Esophagus squamous epithelium (tissue), 5 donors: ENCODE results near the gene RPS15. TPM values are rescaled to one million over a fixed set of nuclear protein-coding genes. Genes with fewer than 3 reads are reported as not detected.

Experiments used
- DNase-seq: peaks from one replicate; lab custom pipeline; 2025; lab: John Stamatoyannopoulos, UW
- H3K27ac ChIP-seq, 4 donors: fragments of 200-600 bp; sonication (generic); one replicate each; pipeline ENCODE4 v1.5.1; 2016 to 2019; ENCODE audit warnings: mild to moderate bottlenecking in 1 of 4
- H3K27me3 ChIP-seq, 4 donors: fragments of 200-600 bp; sonication (generic); 1 replicate in 3 of 4; 2 replicates in 1 of 4; pipeline versions ENCODE4 v1.5.1 to v1.6.0; 2017 to 2021; ENCODE audit warnings: antibody characterized with exemption in 1 of 4
- H3K36me3 ChIP-seq, 3 donors: fragments of 200-600 bp; sonication (generic); one replicate each; pipeline ENCODE4 v1.5.1; 2016 to 2019
- H3K4me1 ChIP-seq, 3 donors: fragments of 200-600 bp; sonication (generic); one replicate each; pipeline ENCODE4 v1.5.1; 2017 to 2019
- H3K4me3 ChIP-seq, 4 donors: fragments of 200-600 bp; sonication (generic); 1 replicate in 3 of 4; 2 replicates in 1 of 4; pipeline ENCODE4 v1.5.1; 2016 to 2019; ENCODE audit warnings: mild to moderate bottlenecking in 2 of 4, moderate library complexity in 1 of 4
- H3K9me3 ChIP-seq, 3 donors: fragments of 200-600 bp; sonication (generic); one replicate each; pipeline ENCODE4 v1.5.1; 2016 to 2019
- POLR2A ChIP-seq, 4 donors: fragments of 450-650 bp; IDR thresholded peaks; one replicate each; pipeline ENCODE4 v1.6.1; 2017; ENCODE audit warnings: antibody characterized with exemption in 4 of 4, mild to moderate bottlenecking in 4 of 4, moderate library complexity in 3 of 4
- WGBS, 2 donors: methylation state at CpG; one replicate each; pipeline ENCODE4 v1.1.5; 2018; 5-methylcytosine and 5-hydroxymethylcytosine counted together
- intact Hi-C: fragments of 100-400 bp; cut with DNase I; formaldehyde crosslinking; loops from one replicate; pipeline ENCODE4 v1.15.0; 2022
- total RNA-seq, 4 donors: library from RNA; depleted of rRNA; stranded (reverse); fragments of >200 nt; gene quantifications; one replicate each; pipeline ENCODE4 v1.1.0, GENCODE V29; 2016
- TF ChIP-seq, protein P1 (sequence below), 6 experiments: fragments of 450-650 bp in 4 of 6; fragments of 200-600 bp in 2 of 6; sonication (generic) in 2 of 6; IDR thresholded peaks; one replicate each; pipeline ENCODE4 v1.5.1; 2016 to 2019; ENCODE audit warnings: antibody characterized with exemption in 6 of 6, mild to moderate bottlenecking in 4 of 6, moderate library complexity in 4 of 6
- donor health status: DM: yes; HTN: yes; CAD: no.

RPS15 gene
- total RNA-seq, 4 donors from 2014 or later = 2,502 to 3,774 (median 3,129) TPM

DNA sequence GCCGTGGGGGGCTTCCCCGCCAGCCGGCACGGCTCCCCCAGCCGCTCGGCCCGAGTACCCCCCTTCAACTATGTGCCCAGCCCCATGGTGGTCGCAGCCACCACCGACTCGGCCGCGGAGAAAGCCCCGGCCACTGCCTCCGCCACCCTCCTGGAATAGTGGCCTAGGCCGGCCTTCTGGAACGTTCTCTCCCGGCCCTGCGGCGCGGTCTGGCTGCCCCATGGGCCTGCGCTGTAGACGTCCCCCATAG is 31.8 kb downstream of the RPS15 start:
- no peak for DNase-seq
- no peak for TF ChIP-seq POLR2A (IDR thresholded peaks at IDR 0.05)
- TF ChIP-seq, protein P1, sequence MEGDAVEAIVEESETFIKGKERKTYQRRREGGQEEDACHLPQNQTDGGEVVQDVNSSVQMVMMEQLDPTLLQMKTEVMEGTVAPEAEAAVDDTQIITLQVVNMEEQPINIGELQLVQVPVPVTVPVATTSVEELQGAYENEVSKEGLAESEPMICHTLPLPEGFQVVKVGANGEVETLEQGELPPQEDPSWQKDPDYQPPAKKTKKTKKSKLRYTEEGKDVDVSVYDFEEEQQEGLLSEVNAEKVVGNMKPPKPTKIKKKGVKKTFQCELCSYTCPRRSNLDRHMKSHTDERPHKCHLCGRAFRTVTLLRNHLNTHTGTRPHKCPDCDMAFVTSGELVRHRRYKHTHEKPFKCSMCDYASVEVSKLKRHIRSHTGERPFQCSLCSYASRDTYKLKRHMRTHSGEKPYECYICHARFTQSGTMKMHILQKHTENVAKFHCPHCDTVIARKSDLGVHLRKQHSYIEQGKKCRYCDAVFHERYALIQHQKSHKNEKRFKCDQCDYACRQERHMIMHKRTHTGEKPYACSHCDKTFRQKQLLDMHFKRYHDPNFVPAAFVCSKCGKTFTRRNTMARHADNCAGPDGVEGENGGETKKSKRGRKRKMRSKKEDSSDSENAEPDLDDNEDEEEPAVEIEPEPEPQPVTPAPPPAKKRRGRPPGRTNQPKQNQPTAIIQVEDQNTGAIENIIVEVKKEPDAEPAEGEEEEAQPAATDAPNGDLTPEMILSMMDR (IDR thresholded peaks at IDR 0.05) = no peak
- Histone ChIP-seq H3K27ac (no peak overlapping the region), H3K36me3 (peaks cover 0 to 8% (median 0%) of the 10 kb centered on the region in 3 donors), H3K9me3 (no peaks in the 10 kb centered on the region), H3K4me1 (peaks cover 52 to 82% (median 61%) of the 10 kb centered on the region in 3 donors), H3K27me3 (peaks cover 33 to 100% (median 45%) of the 10 kb centered on the region in 4 donors), H3K4me3 (peak overlapping the region; percentile 21 to 63 (median 36))
- WGBS, 2 donors = no CpG with 5 or more reads among the region's 22 CpGs
- intact Hi-C loops = no loop called here

DNA sequence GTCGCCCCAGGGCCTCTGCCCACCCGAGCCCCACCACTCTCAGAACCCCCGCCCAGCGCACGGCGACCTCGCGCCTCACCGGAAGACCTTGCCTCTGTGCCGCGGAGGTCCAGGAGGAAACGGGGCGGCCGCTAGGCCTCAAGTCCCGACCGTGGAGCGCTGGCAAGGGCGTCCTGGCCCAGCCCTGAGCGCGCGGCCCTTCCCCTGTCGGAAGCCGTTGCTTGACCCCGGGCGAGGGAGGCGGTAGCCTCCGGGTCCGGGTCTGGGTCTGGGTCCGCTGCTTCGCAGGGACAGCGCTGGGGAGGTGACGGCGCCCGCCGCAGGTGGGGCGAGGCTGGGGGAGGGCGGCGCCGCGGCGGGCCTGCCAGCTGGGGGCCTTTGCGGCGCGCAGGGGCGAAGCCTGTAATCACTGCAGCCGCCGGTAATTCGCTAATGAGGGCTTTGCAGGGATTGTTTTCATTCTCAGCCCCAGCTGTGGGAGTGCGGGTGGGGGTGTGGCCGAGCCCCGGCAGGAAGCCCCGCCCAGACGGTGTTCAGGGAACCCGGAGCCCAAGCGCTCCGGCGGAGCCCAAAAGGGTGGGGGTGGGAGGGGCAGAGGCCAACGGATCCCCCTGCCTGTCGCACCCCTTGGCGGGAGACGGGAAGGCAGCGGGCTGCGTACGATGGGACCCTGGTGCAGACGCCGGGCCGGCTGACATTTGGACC is 32.3 kb downstream of the RPS15 start:
- Histone ChIP-seq H3K9me3 (no peaks in the 10 kb centered on the region), H3K4me1 (peaks cover 52 to 77% (median 61%) of the 10 kb centered on the region in 3 donors), H3K27ac (no peak overlapping the region), H3K27me3 (peaks cover 33 to 96% (median 45%) of the 10 kb centered on the region in 4 donors), H3K4me3 (peak overlapping the region; percentile 21 to 63 (median 36)), H3K36me3 (peaks cover 0 to 13% (median 0%) of the 10 kb centered on the region in 3 donors)
- no peak for DNase-seq
- 0% methylated on average over 2 of the region's 67 CpGs; no CpG with 5 or more reads in 1 of the 2 donors for WGBS, 2 donors
- intact Hi-C loops = no loop called here
- TF ChIP-seq, protein P1 (IDR thresholded peaks at IDR 0.05) = no peak
- TF ChIP-seq POLR2A (IDR thresholded peaks at IDR 0.05) = no peak

DNA sequence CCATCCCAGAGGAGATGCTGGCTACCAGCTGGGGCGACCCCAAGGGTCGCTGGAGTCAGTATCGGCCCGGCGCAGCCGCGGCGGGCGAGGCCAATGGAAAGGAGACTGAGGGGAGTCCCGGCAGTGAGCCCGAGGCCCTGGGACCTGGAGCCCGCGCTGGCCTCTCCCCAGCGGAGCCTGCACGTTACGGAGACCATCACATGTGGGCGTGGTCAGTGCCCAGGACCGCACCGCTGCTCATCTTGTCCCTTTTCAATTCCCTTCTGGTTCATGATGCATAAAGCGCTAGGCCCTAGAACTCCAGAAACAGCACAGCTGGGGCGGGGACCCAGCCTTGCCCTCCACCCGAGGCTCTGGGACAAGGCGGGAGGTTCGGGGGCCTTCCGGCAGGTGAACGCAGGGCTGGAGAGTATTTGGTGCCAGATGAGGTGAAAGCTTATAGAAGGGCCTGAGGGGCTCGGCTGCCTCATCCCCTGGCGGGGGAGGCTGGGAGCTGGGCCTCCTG is 32.9 kb downstream of the RPS15 start:
- no peaks in the 10 kb centered on the region for H3K9me3 ChIP-seq
- TF ChIP-seq, protein P1 (IDR thresholded peaks at IDR 0.05) = no peak
- TF ChIP-seq POLR2A (IDR thresholded peaks at IDR 0.05) = no peak
- peaks cover 47 to 71% (median 59%) of the 10 kb centered on the region in 3 donors for H3K4me1 ChIP-seq
- 4% methylated on average over 14 of the region's 28 CpGs; no CpG with 5 or more reads in 1 of the 2 donors for WGBS, 2 donors
- DNase-seq = no peak
- intact Hi-C loops = no loop called here
- peaks cover 0 to 19% (median 0%) of the 10 kb centered on the region in 3 donors for H3K36me3 ChIP-seq
- H3K27me3 ChIP-seq = peaks cover 29 to 90% (median 45%) of the 10 kb centered on the region in 4 donors
- H3K4me3 ChIP-seq = peak overlapping the region; percentile 21 to 63 (median 36)
- H3K27ac ChIP-seq = no peak overlapping the region

DNA sequence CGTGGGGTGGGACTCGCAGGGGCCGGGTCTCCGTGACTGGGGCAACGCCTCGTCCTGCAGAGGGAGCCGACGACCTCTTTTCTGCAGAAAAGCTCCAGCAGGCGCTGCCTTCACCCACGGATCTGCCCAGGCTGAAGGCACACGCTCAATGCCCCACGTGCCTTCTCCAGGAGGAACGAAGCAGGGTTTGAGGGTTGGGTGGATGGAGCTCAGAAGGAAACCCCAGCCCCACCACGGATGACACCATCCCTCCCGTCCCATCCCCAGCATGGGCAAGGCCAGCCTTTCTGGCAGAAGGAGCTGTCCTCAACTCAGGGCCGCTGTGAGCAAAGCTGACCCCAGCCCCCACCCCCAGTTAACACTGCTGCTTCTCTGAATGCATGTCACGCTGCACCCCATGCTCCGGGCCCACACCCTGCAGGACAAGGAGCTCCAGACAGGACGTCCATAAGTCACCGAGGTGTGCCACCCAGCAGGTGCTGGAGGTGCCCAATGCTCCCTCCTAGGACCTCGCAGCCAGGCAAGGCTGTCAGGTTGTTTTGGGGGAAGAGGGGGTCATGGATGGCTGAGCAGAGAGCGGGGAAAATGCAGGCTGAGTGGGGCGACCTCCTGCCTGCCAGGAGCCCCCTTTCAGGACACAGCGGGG is 33.4 kb downstream of the RPS15 start:
- no peaks in the 10 kb centered on the region for H3K9me3 ChIP-seq
- peaks cover 24 to 84% (median 40%) of the 10 kb centered on the region in 4 donors for H3K27me3 ChIP-seq
- H3K36me3 ChIP-seq = peaks cover 0 to 25% (median 0%) of the 10 kb centered on the region in 3 donors
- H3K4me3 ChIP-seq = peak overlapping the region in 2 of 4 donors; percentile 47 to 63
- intact Hi-C loops = no loop called here
- H3K27ac ChIP-seq = no peak overlapping the region
- TF ChIP-seq POLR2A (IDR thresholded peaks at IDR 0.05) = no peak
- TF ChIP-seq, protein P1 (IDR thresholded peaks at IDR 0.05) = no peak
- DNase-seq = no peak
- peaks cover 42 to 70% (median 53%) of the 10 kb centered on the region in 3 donors for H3K4me1 ChIP-seq
- WGBS, 2 donors = 13 to 52% methylated on average over 3 to 5 of the region's 24 CpGs
